ENCODE measurements around the gene CLPTM1. TPM values are rescaled to one million over a fixed set of nuclear protein-coding genes. Genes with fewer than 3 reads are reported as not detected.

Gene CLPTM1
- polyA plus RNA-seq (2013, experiment 1 of 2) = 44.5 TPM
- 42.3 TPM for polyA plus RNA-seq (2013, experiment 2 of 2)

GRCh38 chr19:44954649-44955504 lies at the start of gene CLPTM1:
Gene CLPTM1, plus strand, starts transcription at chr19:44955380. Its CDS starts 16 bp downstream, at chr19:44955396.
- no peaks in the 10 kb centered on the region for H3K27me3 ChIP-seq (ENCODE audit: control insufficient read depth in 3 of 3, insufficient read depth in 3 of 3, low read depth in 1 of 3, low read length in 3 of 3)
- no peaks in the 10 kb centered on the region for H3K9me3 ChIP-seq (replicated peaks in 1 of 2; ENCODE audit: control insufficient read depth in 2 of 2, insufficient read depth in 1 of 2, low read depth in 1 of 2, low read length in 2 of 2)
- H3K9ac ChIP-seq (ENCODE audit: low read depth, low read length, poor library complexity) = peak within 1 kb of the TSS; percentile 95
- no peak within 1 kb of the TSS for H2BK12ac ChIP-seq (ENCODE audit: low read length)
- no peak within 1 kb of the TSS for H2BK120ac ChIP-seq (ENCODE audit: low read depth, low read length)
- peak within 1 kb of the TSS; percentile 74 for H3K4me2 ChIP-seq (ENCODE audit: insufficient read depth, low read length, poor library complexity, severe bottlenecking)
- H3K27ac ChIP-seq (replicated peaks; ENCODE audit: low read length) = peak within 1 kb of the TSS; percentile 89
- H2BK5ac ChIP-seq (ENCODE audit: low read length) = peak within 1 kb of the TSS; percentile 92
- peaks cover 6 to 11% of the 10 kb centered on the region in 2 donors for H3K4me1 ChIP-seq (ENCODE audit: control insufficient read depth in 2 of 2, insufficient read depth in 1 of 2, low read depth in 1 of 2, low read length in 2 of 2)
- peak within 1 kb of the TSS; percentile 68 to 97 for H3K4me3 ChIP-seq (ENCODE audit: low read length in 2 of 2)
- peaks cover 16% of the 10 kb centered on the region for H3K79me1 ChIP-seq (ENCODE audit: low read depth, low read length)
- peak; percentile 94 for DNase-seq (ENCODE audit: low spot score)
- H3K14ac ChIP-seq (ENCODE audit: low read length) = peak within 1 kb of the TSS; percentile 99
- H2AFZ ChIP-seq (ENCODE audit: low read length) = peak within 1 kb of the TSS; percentile 88
- no CpG with 5 or more reads among the region's 65 CpGs for whole genome bisulfite sequencing, 2 donors (ENCODE audit: extremely low coverage in 2 of 2, insufficient read length in 2 of 2, insufficient replicate concordance in 1 of 2)
- no peak within 1 kb of the TSS for H3K4ac ChIP-seq (ENCODE audit: low read length)
- peaks cover 1 to 13% of the 10 kb centered on the region in 2 donors for H3K36me3 ChIP-seq (replicated peaks in 1 of 2; ENCODE audit: control insufficient read depth in 2 of 2, insufficient read depth in 2 of 2, low read length in 2 of 2)
- peak within 1 kb of the TSS; percentile 87 for H3K23ac ChIP-seq (ENCODE audit: low read depth, low read length, poor library complexity)
- H2AK5ac ChIP-seq (ENCODE audit: low read depth, low read length) = no peak within 1 kb of the TSS
- no peak within 1 kb of the TSS for H4K91ac ChIP-seq (ENCODE audit: low read depth, low read length, poor library complexity)
- H3K18ac ChIP-seq (ENCODE audit: low read length) = peak within 1 kb of the TSS; percentile 96
- no peak within 1 kb of the TSS for H4K8ac ChIP-seq (ENCODE audit: low read depth, low read length)
- no peak within 1 kb of the TSS for H2BK15ac ChIP-seq (ENCODE audit: low read length)

- Histone ChIP-seq H4K91ac (ENCODE audit: low read depth, low read length, poor library complexity) (no peak within 1 kb of the TSS), H2BK15ac (ENCODE audit: low read length) (peak within 1 kb of the TSS; percentile 89), H3K36me3 (replicated peaks in 1 of 2; ENCODE audit: control insufficient read depth in 2 of 2, insufficient read depth in 2 of 2, low read length in 2 of 2) (peaks cover 9 to 23% of the 10 kb centered on the region in 2 donors), H3K4ac (ENCODE audit: low read length) (peak within 1 kb of the TSS; percentile 89), H2AK5ac (ENCODE audit: low read depth, low read length) (peak within 1 kb of the TSS; percentile 99), H2BK12ac (ENCODE audit: low read length) (peak within 1 kb of the TSS; percentile 41), H3K4me2 (ENCODE audit: insufficient read depth, low read length, poor library complexity, severe bottlenecking) (peak within 1 kb of the TSS; percentile 96), H2BK120ac (ENCODE audit: low read depth, low read length) (peak within 1 kb of the TSS; percentile 94), H3K79me1 (ENCODE audit: low read depth, low read length) (peaks cover 5% of the 10 kb centered on the region), H3K4me3 (ENCODE audit: low read length in 2 of 2) (peak within 1 kb of the TSS; percentile 29 to 80), H3K9me3 (replicated peaks in 1 of 2; ENCODE audit: control insufficient read depth in 2 of 2, insufficient read depth in 1 of 2, low read depth in 1 of 2, low read length in 2 of 2) (no peaks in the 10 kb centered on the region), H2AFZ (ENCODE audit: low read length) (peak within 1 kb of the TSS; percentile 86), H3K14ac (ENCODE audit: low read length) (peak within 1 kb of the TSS; percentile 56), H2BK5ac (ENCODE audit: low read length) (peak within 1 kb of the TSS; percentile 96), H3K4me1 (ENCODE audit: control insufficient read depth in 2 of 2, insufficient read depth in 1 of 2, low read depth in 1 of 2, low read length in 2 of 2) (peaks cover 5 to 21% of the 10 kb centered on the region in 2 donors), H4K8ac (ENCODE audit: low read depth, low read length) (no peak within 1 kb of the TSS), H3K9ac (ENCODE audit: low read depth, low read length, poor library complexity) (peak within 1 kb of the TSS; percentile 92), H3K27me3 (ENCODE audit: control insufficient read depth in 3 of 3, insufficient read depth in 3 of 3, low read depth in 1 of 3, low read length in 3 of 3) (no peaks in the 10 kb centered on the region), H3K27ac (replicated peaks; ENCODE audit: low read length) (peak within 1 kb of the TSS; percentile 70), H3K23ac (ENCODE audit: low read depth, low read length, poor library complexity) (peak within 1 kb of the TSS; percentile 99), H3K18ac (ENCODE audit: low read length) (peak within 1 kb of the TSS; percentile 99)
- no CpG with 5 or more reads among the region's 20 CpGs for WGBS, 2 donors (ENCODE audit: extremely low coverage in 2 of 2, insufficient read length in 2 of 2, insufficient replicate concordance in 1 of 2)
- peak; percentile 48 for DNase-seq (ENCODE audit: low spot score)
Measured at GRCh38 chr19:44905437-44906160, 49.6 kb upstream of the CLPTM1 start, which contains the start of gene APOE. Gene APOE, plus strand, starts transcription at chr19:44905796. Its CDS starts 829 bp downstream, at chr19:44906625.

- no peak for DNase-seq (ENCODE audit: low spot score)
- Histone ChIP-seq H3K27me3 (ENCODE audit: control insufficient read depth in 3 of 3, insufficient read depth in 3 of 3, low read depth in 1 of 3, low read length in 3 of 3) (peaks cover 0 to 2% (median 0%) of the 10 kb centered on the region in 3 experiments), H3K27ac (replicated peaks; ENCODE audit: low read length) (no peak overlapping the region), H3K4me2 (ENCODE audit: insufficient read depth, low read length, poor library complexity, severe bottlenecking) (no peak overlapping the region), H3K9ac (ENCODE audit: low read depth, low read length, poor library complexity) (no peak overlapping the region), H2BK120ac (ENCODE audit: low read depth, low read length) (no peak overlapping the region), H3K79me1 (ENCODE audit: low read depth, low read length) (peaks cover 3% of the 10 kb centered on the region), H3K9me3 (replicated peaks in 1 of 2; ENCODE audit: control insufficient read depth in 2 of 2, insufficient read depth in 1 of 2, low read depth in 1 of 2, low read length in 2 of 2) (no peaks in the 10 kb centered on the region), H3K18ac (ENCODE audit: low read length) (no peak overlapping the region), H2BK15ac (ENCODE audit: low read length) (no peak overlapping the region), H2BK12ac (ENCODE audit: low read length) (no peak overlapping the region), H2AK5ac (ENCODE audit: low read depth, low read length) (no peak overlapping the region), H3K14ac (ENCODE audit: low read length) (no peak overlapping the region), H3K4me3 (ENCODE audit: low read length in 2 of 2) (no peak overlapping the region), H3K4me1 (ENCODE audit: control insufficient read depth in 2 of 2, insufficient read depth in 1 of 2, low read depth in 1 of 2, low read length in 2 of 2) (peaks cover 10 to 21% of the 10 kb centered on the region in 2 donors), H3K23ac (ENCODE audit: low read depth, low read length, poor library complexity) (no peak overlapping the region), H2AFZ (ENCODE audit: low read length) (no peak overlapping the region), H3K36me3 (replicated peaks in 1 of 2; ENCODE audit: control insufficient read depth in 2 of 2, insufficient read depth in 2 of 2, low read length in 2 of 2) (peaks cover 4% of the 10 kb centered on the region in 2 donors), H4K8ac (ENCODE audit: low read depth, low read length) (no peak overlapping the region), H4K91ac (ENCODE audit: low read depth, low read length, poor library complexity) (no peak overlapping the region), H2BK5ac (ENCODE audit: low read length) (no peak overlapping the region), H3K4ac (ENCODE audit: low read length) (no peak overlapping the region)
- no CpG with 5 or more reads among the region's 12 CpGs for WGBS, 2 donors (ENCODE audit: extremely low coverage in 2 of 2, insufficient read length in 2 of 2, insufficient replicate concordance in 1 of 2)
Measured at GRCh38 chr19:44907613-44908012, 47.6 kb upstream of the CLPTM1 start.

Measured in neuronal stem cell (in vitro differentiated cells).